NOMO-1 treated with dmso at 0.1 percent for 144 hours (cell line): ENCODE data around the gene ATG7.
"Not testable (repeated sequence)": the region's sequence is repeated elsewhere in the genome, so short reads cannot be mapped to it uniquely, and the experiment has no call there.

Source experiments
- DNase-seq: peaks from one replicate; lab custom pipeline; 2025; ENCODE audit not compliant: unreplicated experiment; lab: John Stamatoyannopoulos, UW

Gene ATG7

DNA sequence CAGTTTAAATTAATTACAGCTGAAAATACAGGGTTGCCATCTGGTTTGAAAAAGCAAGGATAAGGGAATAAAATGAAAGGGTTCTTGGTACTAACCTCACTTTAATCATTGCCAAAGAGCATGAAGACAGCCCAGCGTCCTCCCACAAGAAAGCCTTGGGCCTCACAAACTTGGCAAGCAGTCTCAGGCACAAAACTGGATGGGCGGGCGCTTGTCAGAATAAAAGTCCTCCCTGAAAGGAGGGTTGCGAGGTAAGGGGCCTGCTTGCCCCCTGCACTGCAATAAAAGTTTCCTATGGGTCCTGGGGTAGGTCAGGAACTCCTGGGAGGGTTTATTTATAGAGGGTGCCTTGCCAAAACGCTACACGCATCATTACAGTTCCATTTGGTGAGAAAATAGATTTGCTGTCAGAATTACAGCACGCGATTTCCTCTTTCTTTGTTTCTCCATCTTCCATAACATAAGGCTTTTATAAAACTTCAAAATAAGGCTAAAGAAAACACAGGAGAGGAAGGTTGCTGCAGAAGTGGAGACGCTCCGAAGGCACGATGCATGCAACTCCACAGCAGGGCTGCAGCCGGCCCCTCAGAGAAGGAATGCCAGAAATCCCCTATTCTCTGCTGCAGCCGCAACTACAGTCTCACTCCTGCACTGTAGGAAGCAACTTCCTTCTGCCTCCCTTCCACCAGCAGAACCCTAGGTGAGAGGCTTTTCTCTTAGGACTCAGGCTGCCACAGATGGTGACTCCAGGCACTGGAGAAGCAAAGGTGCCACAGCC, 310.2 kb downstream of the ATG7 start:
- peak; percentile 1 for DNase-seq

DNA sequence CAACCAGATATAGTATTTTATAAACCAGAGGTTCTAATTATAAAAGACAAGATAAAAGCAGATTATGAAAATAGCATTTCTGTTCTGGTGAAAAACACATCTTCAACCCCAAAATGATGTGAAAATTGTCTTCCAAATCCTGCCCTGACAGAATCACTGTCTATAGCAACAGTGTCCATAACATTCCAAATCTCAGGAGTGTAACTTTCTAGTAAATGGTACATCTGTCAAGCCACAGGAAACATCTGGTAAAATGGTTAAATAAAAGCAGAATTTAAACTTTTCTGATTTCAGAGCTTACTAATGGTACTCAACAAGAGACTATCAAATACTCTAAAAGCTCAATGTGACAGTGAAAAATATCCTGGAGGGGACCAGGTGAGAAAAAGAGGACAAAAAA, 311.0 kb downstream of the ATG7 start:
- no peak for DNase-seq

DNA sequence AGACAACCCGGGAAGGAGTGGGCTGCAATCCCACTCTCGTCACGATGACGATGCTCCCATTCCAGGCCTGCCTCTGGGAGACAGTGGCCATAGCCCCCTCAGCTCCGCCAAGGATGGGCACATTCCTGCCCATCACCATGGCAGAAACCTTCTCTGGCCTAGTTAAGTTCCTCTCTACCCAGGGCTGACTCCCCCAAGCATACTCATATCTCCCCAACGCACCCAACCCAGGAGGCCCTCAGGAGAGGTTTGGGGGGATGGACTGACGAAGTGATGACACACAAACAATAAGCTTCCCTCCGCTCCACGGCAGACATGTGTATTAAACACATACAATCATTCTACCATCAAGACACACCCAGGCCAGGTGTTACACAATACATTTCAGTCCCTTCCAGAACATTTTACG, 311.4 kb downstream of the ATG7 start:
- no peak for DNase-seq

- no peak for DNase-seq
These were observed 312.4 kb downstream of the ATG7 start for GRCh38 chr3:11584570-11584969.

DNA sequence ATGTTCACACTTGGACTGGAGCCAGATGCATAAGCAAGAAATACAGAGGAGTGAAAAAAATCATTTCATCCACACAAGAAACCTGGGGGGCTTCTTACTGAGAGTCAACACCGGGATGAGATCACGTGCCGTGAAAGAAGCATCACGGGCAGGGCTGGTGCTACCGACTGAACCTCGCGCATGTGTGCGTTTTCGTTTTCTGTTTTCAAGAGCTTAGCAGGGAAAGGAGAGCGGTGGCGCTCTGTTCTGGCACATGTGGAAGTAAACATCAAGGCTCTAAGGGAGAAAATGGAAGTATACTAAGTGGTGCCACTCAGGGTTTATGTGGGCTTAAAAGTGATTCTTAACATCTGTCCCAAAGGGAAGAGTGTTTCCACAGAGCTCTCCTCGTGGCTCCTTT, 315.6 kb downstream of the ATG7 start:
- DNase-seq, result no peak

DNA sequence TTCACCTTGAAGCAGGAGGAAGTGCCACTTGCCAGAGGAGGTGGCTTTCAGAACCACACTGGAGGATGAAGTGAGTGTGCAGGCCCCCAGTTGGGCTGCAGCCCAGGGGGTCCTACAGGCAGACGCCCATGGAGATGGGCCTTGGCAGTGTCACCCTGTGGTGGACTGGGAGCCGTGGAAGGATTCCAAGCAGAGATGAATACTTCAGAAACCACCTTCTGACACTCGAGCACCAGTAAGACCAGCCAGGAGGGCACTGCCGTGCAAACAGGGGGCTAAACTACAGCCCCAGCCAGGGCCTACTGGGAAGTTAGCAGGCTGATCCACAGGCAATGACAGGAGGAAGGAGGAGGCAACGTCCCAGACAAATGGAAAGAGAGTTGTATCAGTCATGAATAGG, 316.1 kb downstream of the ATG7 start:
- DNase-seq, result no peak

DNA sequence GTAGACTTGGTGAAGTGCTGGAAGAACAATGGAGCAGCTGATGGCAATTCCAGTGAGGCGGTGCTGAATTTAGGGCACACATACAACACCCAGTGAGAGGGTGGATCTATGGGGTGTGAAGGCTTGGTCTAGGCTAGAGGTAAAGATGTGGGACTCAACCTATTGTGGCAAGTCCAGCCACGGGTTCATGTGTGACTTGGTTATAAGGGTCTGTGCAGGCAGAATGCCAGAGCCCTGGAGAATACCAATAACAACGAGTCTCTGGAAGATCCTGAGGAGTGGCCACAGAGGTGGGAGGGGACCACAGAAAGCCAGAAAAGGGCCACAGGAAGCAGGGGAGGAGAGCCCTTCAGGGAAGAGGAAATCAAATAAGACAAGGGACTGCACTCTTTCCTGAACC, 316.6 kb downstream of the ATG7 start:
- DNase-seq, result no peak

DNA sequence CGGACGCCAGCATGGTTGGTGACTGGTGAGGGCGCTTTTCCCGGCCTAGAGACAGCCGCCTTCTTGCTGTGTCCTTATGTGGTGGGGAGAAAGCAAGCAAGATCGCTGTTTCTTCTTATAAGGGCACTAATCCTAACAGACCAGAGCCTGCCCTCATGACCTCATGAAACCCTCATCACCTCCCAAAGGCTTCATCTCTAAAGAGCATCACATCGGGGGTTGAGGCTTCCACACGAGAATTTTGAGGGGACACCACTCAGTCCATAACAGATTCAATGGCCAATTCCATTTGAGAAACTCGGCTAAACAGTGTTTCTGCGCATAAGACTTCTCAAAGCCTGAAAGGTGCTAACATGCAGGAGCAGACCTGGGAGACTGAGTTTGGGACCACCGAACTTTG, 317.5 kb downstream of the ATG7 start:
- no peak for DNase-seq

GRCh38 chr3:11591002-11591355, 318.8 kb downstream of the ATG7 start:
- DNase-seq, result no peak

GRCh38 chr3:11591391-11592282, 319.4 kb downstream of the ATG7 start:
- DNase-seq, result no peak

DNA sequence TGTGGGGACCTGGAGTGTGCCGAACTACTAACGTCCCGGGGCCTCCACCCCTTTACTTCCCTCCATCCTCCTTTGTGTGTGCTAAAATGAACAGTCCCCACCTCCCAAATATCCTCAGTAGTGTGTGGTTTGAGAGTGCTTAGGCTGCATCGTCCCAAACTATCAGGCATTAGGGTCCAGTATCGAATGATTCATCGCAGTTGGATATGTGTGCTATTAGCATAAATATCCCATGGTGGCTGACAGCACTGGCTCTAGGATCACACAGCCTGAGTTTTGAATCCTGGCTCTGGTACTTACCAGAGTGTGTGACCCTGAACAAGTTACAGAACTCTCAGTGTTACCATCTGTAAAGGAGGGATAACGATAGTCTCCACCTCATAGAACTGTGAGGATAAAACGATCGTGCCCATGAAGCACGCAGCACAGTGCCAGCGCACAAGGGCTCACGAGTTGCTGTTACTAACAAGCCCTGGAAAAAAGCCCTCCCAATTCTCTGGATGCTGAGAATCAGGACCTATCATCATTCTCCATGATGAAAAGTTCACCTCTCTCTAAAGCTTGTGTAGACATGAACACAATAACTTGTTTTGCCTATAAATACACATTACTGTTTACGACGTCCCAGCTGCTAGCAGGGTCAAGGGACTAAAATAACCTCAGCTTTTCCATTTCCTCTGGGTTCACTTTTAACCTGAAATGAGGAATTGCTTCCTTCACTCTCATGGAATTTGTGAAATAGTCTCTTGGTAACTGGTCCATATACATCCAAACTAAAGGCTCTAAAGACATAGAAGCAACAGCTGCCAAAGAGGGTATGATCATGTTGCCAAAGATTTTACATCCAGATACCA, 320.5 kb downstream of the ATG7 start:
- DNase-seq, result no peak

- no peak for DNase-seq
These were observed 321.3 kb downstream of the ATG7 start for GRCh38 chr3:11593318-11594034.

GRCh38 chr3:11595024-11595423, 322.8 kb downstream of the ATG7 start:
- not testable (repeated sequence) for DNase-seq

DNA sequence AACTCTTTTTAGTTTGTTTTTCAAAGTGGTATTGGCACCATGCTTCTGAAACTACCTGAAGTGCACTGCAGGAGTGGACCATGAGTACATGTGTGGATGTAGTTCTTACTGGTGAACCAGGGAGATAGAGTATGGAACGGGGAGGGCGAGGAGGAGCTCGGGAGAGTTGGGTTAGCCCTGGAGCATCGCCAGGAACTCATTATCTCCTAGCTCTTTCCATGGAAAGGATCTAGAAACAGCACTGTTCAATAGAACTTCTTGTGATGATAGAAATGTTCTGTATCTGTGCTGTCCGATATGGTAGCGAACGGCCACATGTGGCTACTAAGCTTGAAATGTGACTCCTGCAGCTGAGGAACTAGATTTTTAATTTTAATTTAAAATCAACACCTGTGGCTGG, 324.2 kb downstream of the ATG7 start:
- DNase-seq, result no peak

DNA sequence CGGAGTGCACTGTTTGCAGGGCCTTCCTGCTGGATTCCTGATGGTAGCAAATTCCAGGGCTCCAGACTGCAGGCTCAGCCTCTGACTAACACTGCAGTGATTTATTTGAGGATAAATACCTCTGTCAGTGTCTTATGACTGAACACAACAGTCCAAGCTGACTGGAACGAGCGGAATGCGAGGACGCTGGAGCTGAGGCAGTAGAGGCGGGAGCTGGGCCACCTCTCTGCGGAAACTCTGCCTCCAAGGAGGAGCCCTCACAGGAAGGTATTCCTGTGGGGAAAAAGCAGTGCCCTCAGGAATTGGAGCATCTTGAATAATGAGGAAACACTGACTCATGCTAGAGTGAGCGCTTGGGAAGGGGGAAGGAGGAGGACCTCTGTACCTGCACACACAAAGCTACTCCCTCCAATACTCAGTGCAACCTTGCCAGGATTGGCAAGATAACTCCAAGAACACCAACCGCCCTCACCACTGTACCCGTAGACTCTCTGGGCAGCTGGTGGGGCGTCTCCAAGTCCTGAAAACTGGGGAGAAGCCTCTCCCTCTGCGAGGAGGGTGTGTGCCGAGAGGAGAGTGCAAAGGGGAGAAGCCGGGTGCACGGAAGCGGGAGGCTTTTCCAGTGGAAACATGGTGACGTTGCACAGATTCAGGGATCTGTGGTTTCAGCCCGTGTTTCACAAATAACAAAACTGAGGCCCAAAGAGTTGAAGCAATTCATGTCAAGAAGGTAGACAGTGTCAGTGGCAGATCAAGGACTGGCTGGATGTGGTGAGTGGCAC, 328.5 kb downstream of the ATG7 start:
- DNase-seq, result no peak

DNA sequence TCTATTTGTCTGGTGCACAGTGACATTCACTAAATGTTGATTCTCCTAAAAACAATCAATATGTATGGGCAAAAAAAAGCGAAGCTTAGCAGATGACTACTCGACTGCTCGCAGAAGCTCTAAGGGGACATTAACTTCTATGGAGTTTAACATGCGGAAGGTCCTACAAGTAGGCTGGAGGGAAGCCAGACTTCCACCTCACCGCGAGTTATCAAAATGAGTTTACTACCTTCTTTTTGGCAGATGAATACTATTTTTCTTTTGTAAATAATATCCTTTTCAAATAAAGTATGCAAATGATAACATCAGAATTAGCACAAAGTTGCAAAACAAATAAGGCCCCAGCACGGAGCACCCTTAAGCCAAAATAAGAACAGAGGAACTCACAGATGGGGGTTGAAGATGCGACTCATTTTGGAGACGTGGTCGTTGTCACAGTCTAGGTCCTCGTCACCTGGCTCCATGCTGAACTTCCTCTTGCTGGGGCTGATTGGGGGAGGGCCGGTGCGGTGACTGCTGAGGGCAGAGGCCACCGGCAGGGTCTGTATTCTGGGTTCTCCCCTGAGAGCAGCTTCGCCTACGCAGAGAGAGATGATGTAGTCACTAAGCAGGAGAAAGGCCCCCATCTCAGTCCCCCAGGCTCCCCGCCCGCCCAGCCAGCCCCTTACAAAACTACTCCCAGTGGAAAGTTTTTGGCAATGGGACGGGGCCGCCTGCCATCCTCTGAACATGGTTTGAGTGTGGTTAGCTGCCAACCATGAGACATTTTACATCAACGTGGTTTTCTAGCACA, 329.4 kb downstream of the ATG7 start:
- DNase-seq, result no peak

DNA sequence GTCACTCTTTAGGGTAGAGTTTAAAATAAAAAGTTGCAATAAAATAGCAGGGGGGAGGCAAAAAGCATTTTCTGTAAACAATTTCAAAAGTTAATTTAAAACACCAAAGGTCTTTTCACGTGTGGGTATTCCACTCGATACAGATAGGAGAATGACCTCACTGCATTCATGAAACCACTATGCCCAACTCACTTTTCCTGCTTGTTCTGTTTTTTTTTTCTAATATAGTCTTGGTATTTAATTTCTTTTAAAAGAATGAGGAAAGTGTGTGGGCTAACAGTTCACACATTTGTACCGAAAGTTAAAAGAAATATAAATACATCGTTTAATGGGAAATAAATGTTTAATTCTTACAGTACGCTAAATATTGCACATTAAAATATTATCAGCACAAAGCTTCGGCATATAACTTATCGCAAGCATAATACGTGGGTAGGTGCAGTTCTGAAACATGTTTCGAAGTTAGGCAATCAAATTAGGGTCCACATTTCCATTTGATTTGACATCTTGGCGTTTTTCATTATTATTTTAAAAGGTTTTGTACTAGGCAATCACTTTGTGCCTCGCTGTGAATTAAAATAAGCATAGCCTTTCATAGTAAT, 330.1 kb downstream of the ATG7 start:
- DNase-seq, result no peak

DNA sequence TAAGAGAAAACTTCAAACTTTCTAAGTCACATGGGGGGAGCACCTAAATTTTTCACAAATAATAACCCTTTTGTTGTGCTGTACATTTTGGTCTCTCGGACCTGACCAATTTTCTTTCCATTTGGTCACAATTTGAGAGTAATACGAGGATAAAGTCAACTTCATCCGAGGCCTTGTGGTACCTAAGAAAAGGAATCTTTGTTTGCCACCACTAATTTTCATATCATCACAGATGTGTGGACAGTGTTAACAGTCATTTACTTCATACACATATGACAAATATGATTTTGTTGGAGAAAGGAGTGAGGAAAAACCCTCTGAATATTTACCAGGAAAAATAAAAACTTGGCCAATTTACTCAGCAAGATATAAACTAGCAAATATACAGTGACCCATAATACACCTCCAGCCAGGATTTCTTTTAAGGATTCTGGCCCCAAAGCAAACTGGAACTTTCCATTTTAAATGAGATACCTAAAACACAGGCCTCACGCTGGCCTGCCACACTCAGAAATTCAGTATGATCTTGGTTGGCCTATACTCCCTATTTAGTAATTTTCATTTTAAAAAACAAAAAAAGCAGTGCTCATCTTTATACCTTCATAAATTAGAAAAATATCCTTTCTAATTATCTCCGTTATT, 330.8 kb downstream of the ATG7 start:
- DNase-seq, result no peak
